Measurements from ENCODE around the gene AFP.

- TF ChIP-seq CTCF (IDR thresholded peaks at IDR 0.05; ENCODE audit: poor library complexity) (no peak), EZH2 (IDR thresholded peaks at IDR 0.05; ENCODE audit: borderline replicate concordance) (no peak), EZH2phosphoT487 (IDR thresholded peaks at IDR 0.05; ENCODE audit: low read depth, severe bottlenecking, unreplicated experiment) (no peak)
Measured at GRCh38 chr4:73405138-73405537, 30.9 kb upstream of the AFP start.
